ENCODE results near the gene SLC9A8.
"Not testable (repeated sequence)": the region's sequence is repeated elsewhere in the genome, so short reads cannot be mapped to it uniquely, and the experiment has no call there.

Gene SLC9A8

DNA sequence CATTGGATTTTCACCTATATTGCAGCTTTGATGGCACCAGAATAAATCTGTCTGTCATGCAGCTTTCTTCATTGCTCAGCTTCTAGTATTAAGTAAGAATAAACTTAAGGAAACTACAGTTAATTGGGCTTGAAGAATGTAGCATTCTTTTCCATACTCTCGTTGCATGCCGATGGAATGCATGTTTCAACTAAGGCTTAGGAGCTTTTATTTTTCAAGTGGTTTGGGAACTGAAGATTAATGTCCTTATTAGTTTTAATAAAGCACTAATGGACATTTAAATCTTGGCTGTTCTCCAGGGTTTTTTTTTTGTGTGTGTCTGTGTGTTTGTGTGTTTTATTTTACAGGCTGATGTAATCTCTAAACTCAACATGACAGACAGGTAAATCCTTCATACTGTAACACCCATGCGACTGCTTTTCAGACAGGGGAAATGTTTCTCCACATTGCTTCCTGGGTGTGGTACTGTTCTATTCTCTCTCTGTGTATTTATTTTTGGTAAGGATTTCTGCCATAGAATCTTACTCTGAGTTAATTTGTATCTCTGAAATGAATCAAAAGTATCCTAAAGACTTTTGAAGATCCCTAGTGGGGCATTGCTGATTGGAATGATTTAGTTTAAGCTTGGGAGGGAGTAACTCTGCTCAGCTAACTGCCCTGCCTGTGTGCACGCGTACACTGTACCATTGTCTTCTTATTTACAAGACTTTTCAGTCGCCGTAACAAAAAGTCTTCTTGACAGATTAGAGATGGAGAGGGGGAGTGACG lies 38.0 kb downstream of the SLC9A8 start:
- DNase-seq (ENCODE audit: low spot score) = no peak

DNA sequence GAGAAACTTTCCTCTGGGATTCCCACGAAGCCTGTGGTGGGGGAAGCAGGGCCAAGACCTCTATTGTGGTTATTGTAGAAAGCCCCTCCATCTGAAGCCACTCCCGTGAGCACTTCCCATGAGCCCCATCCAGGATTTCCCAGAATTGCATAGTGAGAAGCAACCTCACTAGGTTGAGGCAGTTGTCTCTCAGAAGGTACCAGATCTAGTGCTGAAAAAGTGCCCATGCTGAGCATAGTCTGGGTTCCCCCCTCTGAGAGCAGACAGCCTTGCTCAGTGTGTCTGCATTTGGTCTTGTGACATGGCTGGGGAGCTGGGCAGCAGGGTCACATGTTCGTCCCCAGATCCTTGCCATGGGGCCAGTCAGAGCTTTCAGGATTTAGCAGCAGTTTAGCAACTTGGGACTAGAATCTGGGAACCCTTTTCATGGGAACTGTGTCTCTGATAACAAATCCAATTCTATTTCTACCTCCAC lies 38.6 kb downstream of the SLC9A8 start:
- no peak for DNase-seq (ENCODE audit: low spot score)

DNA sequence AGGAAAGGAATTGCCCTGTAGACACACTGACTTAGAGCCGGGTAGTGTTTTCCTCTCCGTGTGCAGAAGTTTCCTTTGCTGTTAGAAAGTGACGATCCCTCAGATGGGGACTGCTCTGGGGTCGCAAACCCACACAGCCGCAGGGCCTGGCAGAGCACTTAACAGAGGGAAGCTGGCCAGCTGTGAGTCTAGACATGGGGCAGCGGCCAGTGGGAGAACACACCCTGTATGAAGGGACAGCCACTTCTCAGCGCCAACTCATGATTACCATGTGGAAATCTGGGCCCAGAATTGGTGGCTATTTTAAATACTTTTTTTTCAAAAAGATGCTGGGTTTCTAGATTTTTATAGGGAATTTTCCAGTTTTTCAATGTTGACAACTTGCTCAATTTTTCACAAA lies 39.4 kb downstream of the SLC9A8 start:
- no peak for DNase-seq (ENCODE audit: low spot score)

GRCh38 chr20:49852522-49853080 lies 40.0 kb downstream of the SLC9A8 start:
- no peak for DNase-seq (ENCODE audit: low spot score)

GRCh38 chr20:49853640-49854039 lies 41.0 kb downstream of the SLC9A8 start:
- peak; percentile 85 for DNase-seq (ENCODE audit: low spot score)

DNA sequence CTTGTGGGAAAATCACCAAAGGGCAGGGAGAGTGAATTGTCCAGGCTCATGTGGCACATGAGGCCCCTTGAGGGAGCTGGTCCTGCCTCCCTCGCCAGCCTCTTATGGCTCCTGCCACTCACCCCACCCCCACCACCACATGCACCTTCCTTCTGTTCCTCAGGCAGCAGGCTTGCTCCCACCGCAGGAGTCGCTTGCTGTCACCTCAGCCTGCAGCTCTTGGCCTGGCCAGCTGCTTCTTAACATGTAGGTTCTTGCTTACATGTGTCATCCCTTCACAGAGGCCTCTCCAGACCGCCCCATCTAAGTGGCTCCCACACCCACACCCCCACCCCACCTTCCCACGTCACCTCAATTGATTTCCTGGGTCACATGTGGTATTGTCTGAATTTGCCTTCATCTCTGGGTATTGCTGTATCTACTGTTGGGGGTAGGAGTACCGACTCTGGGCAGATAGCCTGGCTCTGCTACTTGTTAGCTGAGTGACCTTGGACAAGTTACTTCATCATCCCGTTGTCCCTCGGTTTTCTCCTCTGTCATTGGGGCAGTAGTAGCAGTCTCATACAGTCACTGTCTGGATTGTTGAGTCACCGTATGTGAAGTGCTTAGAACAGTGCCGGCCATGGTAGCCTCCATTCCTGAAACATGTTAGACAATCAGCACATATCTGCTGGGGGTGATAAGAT lies 41.7 kb downstream of the SLC9A8 start:
- peak; percentile 61 for DNase-seq (ENCODE audit: low spot score)

GRCh38 chr20:49856904-49857303 lies 44.3 kb downstream of the SLC9A8 start:
- no peak for DNase-seq (ENCODE audit: low spot score)

DNA sequence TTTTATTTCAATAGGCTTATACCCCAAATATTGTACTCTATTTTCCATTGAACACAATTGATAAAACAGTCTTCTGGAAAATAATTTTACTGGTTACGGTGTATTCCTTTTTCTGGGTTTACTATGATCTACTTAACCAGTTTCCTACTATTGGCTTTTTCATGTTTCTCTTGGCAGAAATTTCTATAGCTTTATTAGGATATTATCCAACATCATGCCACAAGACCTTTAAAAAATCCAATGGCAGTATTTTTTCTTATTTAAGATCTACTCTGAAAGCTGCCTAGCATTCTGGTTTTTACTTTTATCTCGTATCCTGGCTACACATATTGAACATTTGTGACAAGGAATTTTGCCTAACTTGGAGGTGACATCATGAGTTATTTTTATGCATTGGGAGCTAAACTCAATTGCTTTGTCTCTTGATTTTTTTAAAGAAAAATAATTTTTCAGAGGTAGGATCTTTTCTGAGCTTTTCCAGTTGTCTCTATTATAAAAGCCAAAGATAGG lies 45.5 kb downstream of the SLC9A8 start:
- peak; percentile 29 for DNase-seq (ENCODE audit: low spot score)

DNA sequence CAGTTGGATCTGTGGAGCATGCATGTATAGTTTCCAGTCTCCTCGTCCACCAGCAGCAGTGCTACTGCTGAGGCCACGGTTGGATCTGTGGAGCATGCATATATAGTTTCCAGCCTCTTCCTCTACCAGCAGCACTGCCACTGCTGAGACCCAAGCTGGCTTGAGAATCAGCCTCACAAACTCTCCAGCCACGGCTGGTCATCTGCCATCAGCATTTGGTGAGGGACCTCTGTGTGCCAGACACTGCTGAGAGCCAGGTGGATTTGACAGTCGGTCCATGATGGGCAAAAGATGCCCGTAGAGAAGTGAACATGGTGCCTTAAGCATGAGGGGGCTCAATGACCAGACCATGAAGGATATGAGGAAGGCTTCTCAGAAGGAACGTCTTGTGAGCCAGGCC lies 46.4 kb downstream of the SLC9A8 start:
- DNase-seq (ENCODE audit: low spot score) = peak; percentile 98

DNA sequence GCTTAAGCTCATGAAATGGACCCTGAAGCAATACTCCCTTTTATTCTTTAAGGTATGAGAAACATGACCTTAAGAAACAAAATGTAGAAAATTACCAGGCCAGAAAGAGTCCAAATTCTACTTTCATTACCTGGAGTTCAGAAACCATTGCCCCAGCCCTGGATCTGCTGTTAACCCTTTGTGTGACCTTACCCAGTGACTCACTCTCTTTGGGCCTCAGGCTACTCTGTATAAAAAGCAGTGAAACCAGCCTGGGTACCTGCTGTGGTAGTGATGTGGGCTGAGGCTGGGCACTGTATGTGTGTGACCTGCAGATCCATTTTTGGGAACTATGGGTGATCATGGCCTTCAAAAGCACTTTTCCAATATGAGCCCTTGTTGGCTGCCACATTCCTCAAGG lies 47.2 kb downstream of the SLC9A8 start:
- DNase-seq (ENCODE audit: low spot score) = no peak

GRCh38 chr20:49861232-49861631 lies 48.6 kb downstream of the SLC9A8 start:
- not testable (repeated sequence) for DNase-seq (ENCODE audit: low spot score)

DNA sequence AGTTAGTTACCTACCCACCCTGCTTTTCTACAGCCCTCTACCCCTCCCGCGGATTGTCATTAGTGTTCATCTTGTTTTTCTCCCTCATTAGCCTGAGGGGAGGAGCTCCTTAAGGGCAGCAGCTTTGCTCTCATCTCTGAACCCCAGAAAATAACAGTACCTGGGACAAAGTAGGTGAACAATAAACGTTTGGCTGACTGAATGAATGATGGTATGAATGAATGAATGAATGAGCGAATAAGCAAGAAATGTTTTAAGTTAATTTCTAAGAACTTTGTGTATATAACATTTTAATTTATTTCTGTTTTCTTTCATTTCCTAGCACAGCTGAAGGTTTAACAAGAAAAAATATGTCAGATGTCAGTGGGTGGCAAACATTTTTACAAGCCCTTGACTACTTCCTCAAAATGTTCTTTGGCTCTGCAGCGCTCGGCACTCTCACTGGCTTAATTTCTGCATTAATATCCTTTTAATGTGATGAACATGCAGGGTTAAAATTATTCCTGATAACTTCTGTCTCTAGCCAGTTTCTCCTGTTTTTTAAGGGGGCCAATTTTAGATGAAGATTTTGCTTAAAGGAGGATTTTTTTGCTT lies 50.1 kb downstream of the SLC9A8 start:
- DNase-seq (ENCODE audit: low spot score) = peak; percentile 73

DNA sequence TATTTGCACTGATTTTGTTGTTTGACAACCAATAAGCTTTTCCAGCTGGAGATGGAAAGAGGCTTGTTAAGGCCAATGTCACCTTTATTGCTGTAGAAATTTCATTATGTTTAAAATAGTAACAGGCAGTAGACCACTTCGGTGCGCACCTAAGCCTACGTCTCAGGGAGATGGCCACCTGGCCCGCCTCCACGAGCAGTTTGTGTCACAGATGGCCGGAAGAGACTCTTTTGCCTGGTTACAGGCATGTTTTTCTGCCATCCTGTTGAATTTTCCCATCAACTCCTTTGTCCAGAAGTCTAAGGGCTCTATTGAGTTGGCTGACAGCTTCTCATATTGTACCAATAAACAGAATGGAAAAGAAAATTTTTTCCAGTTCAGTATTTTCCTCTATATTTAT lies 51.0 kb downstream of the SLC9A8 start:
- peak; percentile 93 for DNase-seq (ENCODE audit: low spot score)

GRCh38 chr20:49865559-49865958 lies 52.9 kb downstream of the SLC9A8 start:
- no peak for DNase-seq (ENCODE audit: low spot score)

DNA sequence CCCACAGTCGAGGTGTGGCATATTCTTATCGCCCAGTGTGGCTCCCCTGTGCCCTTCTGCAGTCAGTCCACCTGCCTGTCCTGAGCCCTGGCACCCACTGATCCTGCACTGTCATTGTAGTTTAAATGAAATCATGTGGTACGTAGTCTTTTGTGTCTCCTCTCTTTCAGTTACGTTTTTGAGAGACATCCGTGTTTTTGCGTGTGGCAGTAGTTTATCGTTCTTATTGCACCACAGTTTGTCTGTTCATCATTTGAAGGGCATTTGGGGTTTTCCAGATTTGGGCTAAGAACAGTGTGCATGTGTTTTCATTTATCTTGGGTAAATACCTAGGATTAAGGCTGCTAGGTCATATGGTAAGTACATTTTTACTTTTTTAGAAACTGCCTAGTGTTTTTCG lies 53.4 kb downstream of the SLC9A8 start:
- no peak for DNase-seq (ENCODE audit: low spot score)

- no peak for DNase-seq (ENCODE audit: low spot score)
Observed at GRCh38 chr20:49867453-49868215, 55.0 kb downstream of the SLC9A8 start.

GRCh38 chr20:49868538-49868937 lies 55.9 kb downstream of the SLC9A8 start:
- no peak for DNase-seq (ENCODE audit: low spot score)

DNA sequence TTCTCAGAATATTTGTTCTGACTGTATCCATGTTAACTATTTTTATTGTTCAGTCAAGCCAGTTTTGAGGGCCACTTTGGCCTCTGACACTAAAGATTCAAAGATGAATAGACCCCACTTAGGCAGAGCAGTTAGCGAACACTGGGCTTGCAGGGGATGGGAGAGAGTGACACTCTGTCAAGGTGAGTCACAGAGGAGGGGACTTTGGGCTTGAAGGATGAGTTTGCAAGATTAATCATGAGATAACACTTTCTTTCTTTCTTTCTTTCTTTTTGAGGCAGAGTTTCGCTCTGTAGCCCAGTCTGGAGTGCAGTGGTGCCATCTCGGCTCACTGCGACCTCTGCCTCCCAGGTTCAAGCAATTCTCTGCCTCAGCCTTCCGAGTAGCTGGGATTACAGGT lies 56.3 kb downstream of the SLC9A8 start:
- no peak for DNase-seq (ENCODE audit: low spot score)

DNA sequence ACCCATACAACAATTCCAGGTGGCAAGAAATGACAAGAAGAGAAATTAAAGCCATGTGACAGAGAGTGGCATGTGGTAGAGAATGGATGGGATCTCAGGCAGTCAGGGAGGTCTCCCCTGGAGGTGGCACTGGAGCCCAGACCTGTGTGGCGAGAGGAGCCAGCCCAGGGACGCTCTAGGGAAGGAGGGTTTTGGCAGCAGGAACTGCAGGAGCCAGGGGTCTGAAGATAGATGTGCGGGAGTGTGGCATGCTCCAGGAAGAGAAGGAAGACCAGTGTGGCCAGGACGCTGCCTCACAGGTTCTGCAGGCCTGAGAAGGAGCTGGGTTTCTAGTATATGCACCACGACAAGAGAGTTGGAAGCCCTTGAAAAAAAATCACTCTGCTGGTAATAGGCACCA lies 57.6 kb downstream of the SLC9A8 start:
- DNase-seq (ENCODE audit: low spot score) = no peak

- no peak for DNase-seq (ENCODE audit: low spot score)
Observed at GRCh38 chr20:49871391-49871948, 58.8 kb downstream of the SLC9A8 start.

- no peak for DNase-seq (ENCODE audit: low spot score)
Observed at GRCh38 chr20:49872056-49872455, 59.4 kb downstream of the SLC9A8 start.

GRCh38 chr20:49874696-49875095 lies 62.1 kb downstream of the SLC9A8 start:
- no peak for DNase-seq (ENCODE audit: low spot score)

Measured in cerebellar cortex (tissue), 1 donor.